Gastrocnemius medialis (tissue), 4 donors: ENCODE measurements around the gene TRIM42.

ENCODE experiments used
- POLR2A ChIP-seq, 2 donors: fragments of 450-650 bp; IDR thresholded peaks; one replicate each; pipeline ENCODE4 v1.6.1; 2017; ENCODE audit warnings: antibody characterized with exemption in 2 of 2, mild to moderate bottlenecking in 2 of 2, moderate library complexity in 2 of 2
- TF ChIP-seq, protein P1 (sequence below), 5 experiments: fragments of 450-650 bp in 3 of 5; fragments of 200-600 bp in 2 of 5; sonication (generic) in 2 of 5; IDR thresholded peaks in 4 of 5; conservative IDR thresholded peaks in 1 of 5; 1 replicate in 4 of 5; 2 replicates in 1 of 5; pipeline ENCODE4 v1.5.1; 2016 to 2019; ENCODE audit warnings: antibody characterized with exemption in 5 of 5, mild to moderate bottlenecking in 3 of 5, moderate library complexity in 3 of 5

DNA sequence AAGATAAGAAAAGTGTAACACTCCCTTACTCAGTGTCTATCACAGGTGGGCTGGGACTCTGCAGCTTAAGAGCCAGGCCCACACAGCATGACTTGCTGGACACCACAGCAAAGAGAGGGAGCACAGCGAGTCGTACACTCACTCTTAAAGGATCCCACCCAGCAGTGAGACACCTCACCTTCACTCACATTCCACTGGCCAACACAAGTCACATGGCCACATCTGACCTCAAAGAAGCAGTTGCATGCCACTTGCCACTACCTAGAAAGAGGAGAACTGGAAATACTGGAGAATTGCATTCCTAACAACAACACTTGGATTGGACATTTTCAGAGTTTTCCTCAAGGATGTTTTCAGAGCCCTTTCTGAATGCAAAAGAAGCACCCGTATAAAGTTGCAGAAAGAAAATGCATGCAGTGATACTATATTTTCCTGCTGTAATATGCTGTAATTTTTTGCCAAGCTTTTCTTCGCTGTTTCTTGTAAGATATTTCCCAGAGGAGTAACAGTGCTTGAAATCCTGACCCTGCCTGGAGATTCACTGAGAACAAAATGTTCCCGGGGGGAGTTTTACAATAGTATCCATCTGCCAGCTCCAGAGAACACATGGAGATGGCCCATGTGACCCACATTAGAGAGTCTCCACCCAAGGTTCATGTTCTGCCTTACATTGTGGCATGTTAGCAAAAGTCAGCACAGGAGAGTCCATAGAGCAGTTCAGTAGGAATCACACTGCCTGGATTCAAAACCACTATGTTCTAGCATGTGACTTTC is 42.2 kb downstream of the TRIM42 start:
- TF ChIP-seq, protein P1, sequence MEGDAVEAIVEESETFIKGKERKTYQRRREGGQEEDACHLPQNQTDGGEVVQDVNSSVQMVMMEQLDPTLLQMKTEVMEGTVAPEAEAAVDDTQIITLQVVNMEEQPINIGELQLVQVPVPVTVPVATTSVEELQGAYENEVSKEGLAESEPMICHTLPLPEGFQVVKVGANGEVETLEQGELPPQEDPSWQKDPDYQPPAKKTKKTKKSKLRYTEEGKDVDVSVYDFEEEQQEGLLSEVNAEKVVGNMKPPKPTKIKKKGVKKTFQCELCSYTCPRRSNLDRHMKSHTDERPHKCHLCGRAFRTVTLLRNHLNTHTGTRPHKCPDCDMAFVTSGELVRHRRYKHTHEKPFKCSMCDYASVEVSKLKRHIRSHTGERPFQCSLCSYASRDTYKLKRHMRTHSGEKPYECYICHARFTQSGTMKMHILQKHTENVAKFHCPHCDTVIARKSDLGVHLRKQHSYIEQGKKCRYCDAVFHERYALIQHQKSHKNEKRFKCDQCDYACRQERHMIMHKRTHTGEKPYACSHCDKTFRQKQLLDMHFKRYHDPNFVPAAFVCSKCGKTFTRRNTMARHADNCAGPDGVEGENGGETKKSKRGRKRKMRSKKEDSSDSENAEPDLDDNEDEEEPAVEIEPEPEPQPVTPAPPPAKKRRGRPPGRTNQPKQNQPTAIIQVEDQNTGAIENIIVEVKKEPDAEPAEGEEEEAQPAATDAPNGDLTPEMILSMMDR (IDR thresholded peaks at IDR 0.05 in 4 of 5, conservative IDR thresholded peaks at IDR 0.05 in 1 of 5) = no peak
- no peak for TF ChIP-seq POLR2A (IDR thresholded peaks at IDR 0.05)
